ENCODE data around the gene KMO.

The KMO gene

DNA sequence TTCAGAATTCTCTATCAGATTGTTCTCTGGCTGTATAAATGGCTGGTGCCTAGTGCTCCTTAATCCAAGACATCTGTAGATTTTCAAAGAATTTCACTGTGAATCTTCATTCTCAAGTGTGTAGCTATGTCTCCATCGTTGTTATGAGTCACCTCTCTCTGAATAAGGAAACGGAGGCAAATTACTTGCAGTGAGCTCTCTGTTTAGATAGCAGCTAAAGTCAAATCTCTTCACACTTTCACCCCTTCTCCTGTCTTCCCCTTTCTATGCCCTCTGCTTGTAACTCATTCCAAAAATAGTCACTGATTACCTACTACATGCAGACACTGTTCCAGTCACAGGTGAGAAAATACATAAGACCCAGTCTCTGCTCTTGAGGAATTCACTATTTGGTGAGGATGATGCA is 68.3 kb downstream of the KMO start:
- Histone ChIP-seq H3K9me3 (replicated peaks; ENCODE audit: low read length) (no peaks in the 10 kb centered on the region), H3K4me2 (ENCODE audit: low read length) (no peak overlapping the region), H3K36me3 (ENCODE audit: insufficient read depth, low read length) (no peaks in the 10 kb centered on the region), H3K4me1 (ENCODE audit: control insufficient read depth, insufficient read depth, low read length) (peaks cover 28% of the 10 kb centered on the region), H3K27me3 (ENCODE audit: control insufficient read depth, insufficient read depth, low read length) (no peaks in the 10 kb centered on the region), H3K4me3 (ENCODE audit: low read length) (no peak overlapping the region), H3K9ac (ENCODE audit: low read depth, low read length) (no peak overlapping the region)

DNA sequence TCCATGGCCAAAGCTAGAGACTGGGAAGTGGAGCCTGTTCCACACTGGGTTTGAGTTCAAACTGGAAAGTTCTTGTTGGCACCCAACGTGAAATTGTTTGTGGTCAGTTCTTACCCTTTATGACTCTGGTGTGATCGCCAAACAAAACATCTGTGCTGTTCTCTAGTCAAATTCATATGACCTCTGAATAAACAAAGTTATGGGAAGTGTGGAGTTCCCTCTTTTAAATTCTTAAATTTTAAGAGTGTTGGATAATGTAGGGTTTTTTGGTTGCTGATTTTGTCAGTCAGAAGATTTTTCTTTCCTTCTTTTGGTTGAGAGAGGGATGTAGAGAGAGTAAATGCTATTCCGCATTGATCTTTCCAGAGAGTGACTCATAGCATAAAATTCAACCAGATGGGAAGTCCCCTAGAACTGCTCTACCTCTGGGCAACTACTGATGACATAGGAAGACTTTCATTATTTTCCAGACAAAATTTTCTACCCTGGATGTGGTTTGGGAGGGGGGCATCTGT is 71.6 kb downstream of the KMO start:
- Histone ChIP-seq H3K4me1 (ENCODE audit: control insufficient read depth, insufficient read depth, low read length) (peaks cover 51% of the 10 kb centered on the region), H3K4me3 (ENCODE audit: low read length) (peak overlapping the region; percentile 15), H3K9ac (ENCODE audit: low read depth, low read length) (peak overlapping the region; percentile 28), H3K9me3 (replicated peaks; ENCODE audit: low read length) (no peaks in the 10 kb centered on the region), H3K36me3 (ENCODE audit: insufficient read depth, low read length) (no peaks in the 10 kb centered on the region), H3K4me2 (ENCODE audit: low read length) (peak overlapping the region; percentile 66), H3K27me3 (ENCODE audit: control insufficient read depth, insufficient read depth, low read length) (no peaks in the 10 kb centered on the region)

DNA sequence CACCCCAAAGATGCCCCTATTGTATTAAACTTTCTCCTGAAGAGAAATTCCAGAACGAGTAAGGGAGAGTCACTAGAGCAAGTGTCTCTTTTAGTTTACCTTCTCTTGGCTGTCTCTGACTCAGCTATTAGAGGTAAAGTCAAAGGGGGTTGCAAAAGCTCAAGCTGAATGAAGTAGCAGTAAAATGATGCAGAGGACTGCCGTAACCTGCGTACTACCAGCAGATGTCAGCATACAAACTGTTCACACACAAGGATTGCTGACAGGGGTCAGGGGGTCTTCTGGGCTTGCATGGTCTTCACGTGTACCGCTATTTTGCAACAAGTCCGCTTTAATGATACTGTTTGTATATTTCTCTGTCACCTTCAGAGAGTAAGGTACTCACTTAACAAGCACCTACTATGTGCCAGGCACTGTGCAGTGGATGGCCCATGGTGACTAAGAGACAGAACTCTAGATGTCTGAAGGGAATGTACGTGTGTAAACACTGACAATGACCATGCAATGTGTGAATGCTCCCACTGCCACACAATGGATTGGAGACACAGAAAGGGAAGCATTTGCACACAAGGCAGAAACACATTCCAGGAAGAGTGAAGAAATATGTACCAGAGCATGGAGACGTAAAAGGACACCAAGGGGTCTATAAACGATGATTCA is 73.1 kb downstream of the KMO start:
- Histone ChIP-seq H3K27me3 (ENCODE audit: control insufficient read depth, insufficient read depth, low read length) (no peaks in the 10 kb centered on the region), H3K4me3 (ENCODE audit: low read length) (no peak overlapping the region), H3K9me3 (replicated peaks; ENCODE audit: low read length) (no peaks in the 10 kb centered on the region), H3K4me1 (ENCODE audit: control insufficient read depth, insufficient read depth, low read length) (peaks cover 62% of the 10 kb centered on the region), H3K9ac (ENCODE audit: low read depth, low read length) (no peak overlapping the region), H3K4me2 (ENCODE audit: low read length) (no peak overlapping the region), H3K36me3 (ENCODE audit: insufficient read depth, low read length) (no peaks in the 10 kb centered on the region)

DNA sequence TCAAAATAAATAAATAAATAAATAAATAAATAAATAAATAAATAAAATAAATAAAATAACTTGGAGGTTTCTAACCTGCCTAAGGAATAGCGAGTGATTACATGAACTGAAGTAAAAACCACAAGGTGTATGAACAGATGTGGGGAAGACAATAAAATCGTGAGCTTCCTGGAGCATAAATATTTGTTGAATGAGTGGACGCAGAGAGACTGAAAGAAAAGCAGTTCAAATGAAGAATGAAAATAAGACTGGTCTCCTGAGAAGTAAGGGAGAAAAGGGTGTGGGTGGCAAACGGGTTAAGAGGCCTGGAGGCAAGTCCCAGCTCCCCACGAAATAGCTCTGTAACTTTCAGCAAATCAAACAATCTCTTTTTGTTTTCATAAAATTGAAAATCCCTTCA is 74.4 kb downstream of the KMO start:
- Histone ChIP-seq H3K27me3 (ENCODE audit: control insufficient read depth, insufficient read depth, low read length) (no peaks in the 10 kb centered on the region), H3K36me3 (ENCODE audit: insufficient read depth, low read length) (no peaks in the 10 kb centered on the region), H3K4me2 (ENCODE audit: low read length) (no peak overlapping the region), H3K4me3 (ENCODE audit: low read length) (no peak overlapping the region), H3K9me3 (replicated peaks; ENCODE audit: low read length) (no peaks in the 10 kb centered on the region), H3K9ac (ENCODE audit: low read depth, low read length) (no peak overlapping the region), H3K4me1 (ENCODE audit: control insufficient read depth, insufficient read depth, low read length) (peaks cover 56% of the 10 kb centered on the region)

DNA sequence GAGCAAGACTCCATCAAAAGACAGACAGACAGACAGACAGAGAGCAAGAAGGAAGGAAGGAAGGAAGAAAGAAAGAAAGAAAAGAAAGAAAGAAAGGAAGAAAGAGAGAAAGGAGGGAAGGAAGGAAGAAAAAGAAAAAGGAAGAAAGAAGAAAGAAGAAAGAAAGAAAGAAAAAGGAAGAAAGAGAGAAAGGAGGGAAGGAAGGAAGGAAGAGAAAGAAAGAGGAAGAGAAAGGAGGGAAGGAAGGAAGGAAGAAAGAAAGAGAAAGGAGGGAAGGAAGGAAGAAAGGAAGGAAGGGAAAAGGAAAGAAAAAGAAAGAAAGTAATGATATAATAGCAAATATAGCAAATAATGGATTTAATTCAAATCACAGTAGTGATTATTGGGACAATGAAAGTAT is 75.3 kb downstream of the KMO start:
- Histone ChIP-seq H3K4me2 (ENCODE audit: low read length) (no peak overlapping the region), H3K9me3 (replicated peaks; ENCODE audit: low read length) (no peaks in the 10 kb centered on the region), H3K4me1 (ENCODE audit: control insufficient read depth, insufficient read depth, low read length) (peaks cover 65% of the 10 kb centered on the region), H3K9ac (ENCODE audit: low read depth, low read length) (no peak overlapping the region), H3K27me3 (ENCODE audit: control insufficient read depth, insufficient read depth, low read length) (no peaks in the 10 kb centered on the region), H3K4me3 (ENCODE audit: low read length) (no peak overlapping the region), H3K36me3 (ENCODE audit: insufficient read depth, low read length) (no peaks in the 10 kb centered on the region)

DNA sequence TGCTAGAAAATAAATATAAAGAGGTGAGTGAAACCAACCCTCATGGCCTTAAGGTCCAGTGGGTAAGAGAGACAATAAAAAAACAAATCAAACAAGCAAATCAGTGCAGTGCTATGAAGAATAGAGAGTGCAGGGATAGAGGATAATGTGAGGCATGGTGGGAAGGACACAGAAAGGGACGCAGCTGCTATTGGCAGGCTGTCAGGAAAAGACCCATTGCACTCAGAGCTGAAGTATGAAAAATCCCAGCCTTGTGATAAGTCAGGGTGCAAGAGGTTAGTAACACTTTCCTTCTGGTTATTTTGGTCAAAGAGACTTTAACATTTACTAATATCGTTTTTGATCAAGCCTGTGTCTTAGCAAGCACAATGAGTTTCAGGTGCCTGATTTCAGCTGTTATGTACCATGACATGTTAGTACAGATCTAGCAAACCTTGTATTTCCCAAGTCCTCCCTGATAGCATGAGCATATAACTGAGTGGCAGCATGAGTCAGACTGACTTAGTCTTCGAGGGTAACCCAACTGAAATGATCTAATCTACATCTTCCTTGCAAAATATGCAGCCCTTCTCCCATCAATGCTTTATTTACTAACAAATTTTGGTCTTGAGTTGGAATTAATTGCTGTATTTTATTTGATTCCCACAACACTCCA is 76.3 kb downstream of the KMO start:
- Histone ChIP-seq H3K36me3 (ENCODE audit: insufficient read depth, low read length) (no peaks in the 10 kb centered on the region), H3K27me3 (ENCODE audit: control insufficient read depth, insufficient read depth, low read length) (no peaks in the 10 kb centered on the region), H3K9ac (ENCODE audit: low read depth, low read length) (no peak overlapping the region), H3K4me3 (ENCODE audit: low read length) (no peak overlapping the region), H3K4me2 (ENCODE audit: low read length) (peak overlapping the region; percentile 30), H3K4me1 (ENCODE audit: control insufficient read depth, insufficient read depth, low read length) (peaks cover 62% of the 10 kb centered on the region), H3K9me3 (replicated peaks; ENCODE audit: low read length) (no peaks in the 10 kb centered on the region)

DNA sequence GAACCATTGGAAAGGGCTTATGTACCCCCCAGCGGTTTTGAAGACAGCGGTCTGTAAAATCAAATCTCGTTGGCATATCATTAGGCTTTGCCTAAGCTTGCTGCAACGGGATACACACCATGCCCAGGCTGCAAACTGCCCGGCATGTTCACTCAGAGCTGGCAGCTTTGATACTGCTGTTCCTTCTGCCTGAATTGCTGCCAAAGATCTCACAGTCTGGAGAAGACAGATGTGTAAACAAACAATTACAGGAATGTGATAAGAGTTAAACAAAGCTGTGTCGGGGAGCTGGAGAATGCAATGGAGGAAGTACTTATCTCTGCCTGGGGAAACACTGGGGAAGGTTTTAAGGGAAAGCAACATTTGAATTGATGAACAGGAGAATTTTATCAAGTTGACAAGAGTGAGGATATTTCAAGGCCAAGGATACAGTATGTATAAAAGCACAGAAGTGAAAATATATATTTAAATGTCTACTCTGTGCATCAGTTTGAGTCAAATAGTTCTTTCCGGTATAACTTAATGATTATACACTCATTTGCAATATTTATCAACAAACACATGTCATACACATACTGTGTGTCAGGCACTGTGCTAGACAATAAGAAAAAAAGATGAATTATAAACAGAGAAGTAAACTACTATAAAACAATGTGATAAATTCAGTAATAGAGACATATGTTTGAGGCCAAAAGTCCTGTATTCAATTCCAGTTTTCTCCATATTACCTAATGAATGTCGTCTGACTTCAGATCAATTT is 78.1 kb downstream of the KMO start:
- Histone ChIP-seq H3K27me3 (ENCODE audit: control insufficient read depth, insufficient read depth, low read length) (no peaks in the 10 kb centered on the region), H3K36me3 (ENCODE audit: insufficient read depth, low read length) (no peaks in the 10 kb centered on the region), H3K9me3 (replicated peaks; ENCODE audit: low read length) (no peaks in the 10 kb centered on the region), H3K4me2 (ENCODE audit: low read length) (peak overlapping the region; percentile 11), H3K4me3 (ENCODE audit: low read length) (no peak overlapping the region), H3K4me1 (ENCODE audit: control insufficient read depth, insufficient read depth, low read length) (peaks cover 54% of the 10 kb centered on the region), H3K9ac (ENCODE audit: low read depth, low read length) (no peak overlapping the region)

DNA sequence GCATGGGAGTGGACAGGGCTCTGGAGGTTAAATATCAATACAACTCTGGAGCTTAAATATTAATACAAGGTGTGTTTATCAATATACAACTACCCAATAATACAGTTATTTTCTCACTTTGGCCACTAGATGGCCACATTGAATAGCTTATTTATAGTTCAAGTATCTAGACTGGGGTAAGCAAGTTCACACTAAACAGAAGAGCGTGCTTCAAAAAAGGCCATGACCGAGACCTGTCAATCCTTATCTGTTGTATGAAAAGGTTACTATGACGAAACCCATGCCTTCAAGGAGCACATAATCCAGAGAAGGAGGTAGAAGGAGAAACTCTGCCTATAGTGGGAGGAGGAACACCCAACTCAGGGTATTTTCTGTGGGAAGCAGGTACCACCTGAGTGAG is 78.9 kb downstream of the KMO start:
- Histone ChIP-seq H3K4me1 (ENCODE audit: control insufficient read depth, insufficient read depth, low read length) (peaks cover 56% of the 10 kb centered on the region), H3K4me2 (ENCODE audit: low read length) (no peak overlapping the region), H3K9ac (ENCODE audit: low read depth, low read length) (no peak overlapping the region), H3K4me3 (ENCODE audit: low read length) (no peak overlapping the region), H3K9me3 (replicated peaks; ENCODE audit: low read length) (no peaks in the 10 kb centered on the region), H3K36me3 (ENCODE audit: insufficient read depth, low read length) (no peaks in the 10 kb centered on the region), H3K27me3 (ENCODE audit: control insufficient read depth, insufficient read depth, low read length) (no peaks in the 10 kb centered on the region)

DNA sequence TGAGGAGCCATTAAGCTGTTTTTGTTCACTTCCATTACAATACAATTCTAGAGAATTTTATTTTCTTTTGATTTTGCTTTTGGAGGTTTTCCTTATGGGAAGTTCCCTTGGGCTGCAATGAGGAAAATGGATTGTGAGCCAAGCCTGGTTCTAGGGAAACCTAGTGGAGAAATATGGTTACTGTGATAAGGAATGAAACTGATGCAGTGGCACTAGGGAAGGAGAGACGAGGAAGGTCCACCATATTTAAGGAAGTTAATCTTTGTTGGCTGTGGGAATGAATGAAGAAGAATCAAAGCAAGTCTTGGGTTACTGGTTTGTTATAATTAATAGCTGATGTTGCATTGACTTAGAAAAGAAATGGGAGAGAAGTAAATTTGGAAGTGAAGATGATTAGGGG is 79.6 kb downstream of the KMO start:
- no peak overlapping the region for H3K4me3 ChIP-seq (ENCODE audit: low read length)
- H3K27me3 ChIP-seq (ENCODE audit: control insufficient read depth, insufficient read depth, low read length), result no peaks in the 10 kb centered on the region
- H3K4me2 ChIP-seq (ENCODE audit: low read length), result no peak overlapping the region
- peak overlapping the region; percentile 42 for H3K9ac ChIP-seq (ENCODE audit: low read depth, low read length)
- H3K9me3 ChIP-seq (replicated peaks; ENCODE audit: low read length), result no peaks in the 10 kb centered on the region
- H3K4me1 ChIP-seq (ENCODE audit: control insufficient read depth, insufficient read depth, low read length), result peaks cover 52% of the 10 kb centered on the region
- H3K36me3 ChIP-seq (ENCODE audit: insufficient read depth, low read length), result no peaks in the 10 kb centered on the region

DNA sequence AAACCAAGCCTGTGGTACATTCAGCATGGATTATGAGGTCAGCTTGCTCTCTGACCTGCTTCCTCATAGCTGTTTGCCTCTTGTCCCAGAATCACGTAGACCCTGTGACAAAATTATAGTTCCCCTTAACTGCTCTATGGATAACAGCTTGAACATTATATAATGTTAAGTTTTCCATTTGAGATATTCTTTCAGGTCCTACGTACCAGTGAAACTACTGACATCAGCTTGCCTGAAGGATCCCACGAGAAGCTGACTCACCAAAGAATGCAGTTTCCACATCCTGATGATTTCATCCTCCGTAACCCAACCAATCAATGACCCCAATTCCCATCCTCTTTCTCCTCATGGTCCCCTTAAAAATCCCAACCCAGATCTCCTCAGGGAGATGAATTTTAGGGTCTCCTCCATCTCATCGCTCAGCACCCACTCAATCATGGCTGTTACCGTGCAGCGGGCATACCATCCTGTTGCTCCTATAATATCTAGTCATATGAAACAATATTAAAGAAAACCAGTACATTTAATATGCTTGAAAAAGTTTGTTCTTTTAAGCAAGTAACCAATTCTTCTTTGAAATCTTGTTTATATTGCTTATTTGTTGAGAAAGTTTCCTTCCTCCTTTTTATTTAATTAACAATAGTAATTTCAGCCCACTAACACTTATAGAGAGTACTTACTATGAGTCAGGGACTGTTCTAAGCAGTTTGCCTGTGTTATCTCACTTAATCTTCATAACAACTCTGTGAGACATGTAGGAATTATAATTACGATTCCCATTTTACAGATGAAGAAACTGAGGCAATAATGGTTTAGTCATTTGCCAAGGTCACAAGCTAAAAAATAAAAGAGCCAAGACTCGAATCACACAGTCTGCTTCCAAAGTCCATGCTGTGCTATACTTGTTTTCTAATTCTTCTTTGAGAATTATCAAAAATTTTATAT is 80.6 kb downstream of the KMO start:
- H3K9ac ChIP-seq (ENCODE audit: low read depth, low read length), result peak overlapping the region; percentile 42
- H3K27me3 ChIP-seq (ENCODE audit: control insufficient read depth, insufficient read depth, low read length), result no peaks in the 10 kb centered on the region
- peak overlapping the region; percentile 62 for H3K4me2 ChIP-seq (ENCODE audit: low read length)
- peak overlapping the region; percentile 43 for H3K4me3 ChIP-seq (ENCODE audit: low read length)
- peaks cover 48% of the 10 kb centered on the region for H3K4me1 ChIP-seq (ENCODE audit: control insufficient read depth, insufficient read depth, low read length)
- H3K36me3 ChIP-seq (ENCODE audit: insufficient read depth, low read length), result no peaks in the 10 kb centered on the region
- no peaks in the 10 kb centered on the region for H3K9me3 ChIP-seq (replicated peaks; ENCODE audit: low read length)

DNA sequence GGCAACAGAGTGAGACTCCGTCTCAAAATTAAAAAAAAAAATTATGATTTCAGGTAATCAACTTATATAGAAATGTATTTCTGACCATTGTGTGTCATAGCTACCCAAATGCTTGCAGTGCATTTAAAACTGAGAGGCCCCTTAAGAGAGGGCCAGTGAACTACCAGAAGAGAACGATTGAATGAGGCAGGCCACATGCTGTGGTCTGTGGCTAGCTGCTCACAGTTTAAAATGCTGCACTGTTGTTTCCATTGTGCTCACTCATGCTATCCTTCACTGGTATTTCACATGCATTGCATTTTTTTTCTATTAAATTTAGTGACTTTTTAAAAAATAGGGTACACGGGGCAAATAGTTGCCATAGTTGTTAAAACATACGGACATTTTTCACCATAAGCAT is 82.0 kb downstream of the KMO start:
- Histone ChIP-seq H3K4me2 (ENCODE audit: low read length) (no peak overlapping the region), H3K9me3 (replicated peaks; ENCODE audit: low read length) (no peaks in the 10 kb centered on the region), H3K36me3 (ENCODE audit: insufficient read depth, low read length) (no peaks in the 10 kb centered on the region), H3K9ac (ENCODE audit: low read depth, low read length) (no peak overlapping the region), H3K4me3 (ENCODE audit: low read length) (no peak overlapping the region), H3K4me1 (ENCODE audit: control insufficient read depth, insufficient read depth, low read length) (peaks cover 36% of the 10 kb centered on the region), H3K27me3 (ENCODE audit: control insufficient read depth, insufficient read depth, low read length) (no peaks in the 10 kb centered on the region)
